ENCODE data around the gene NDUFC2. TPM values are rescaled to one million over a fixed set of nuclear protein-coding genes. Genes with fewer than 3 reads are reported as not detected.

Gene NDUFC2
- total and polyA plus RNA-seq, 2 of the 13 experiments (the other 11 are each of a cell fraction or from before 2014, with no cell fraction given): 256 to 363 TPM

- TF ChIP-seq ATF4 (CRISPR knock-in tag; IDR thresholded peaks at IDR 0.05): no peak
- TF ChIP-seq ETV6 (CRISPR knock-in tag; conservative IDR thresholded peaks at IDR 0.05): no peak
- no peak for TF ChIP-seq ZBTB1 (CRISPR knock-in tag; IDR thresholded peaks at IDR 0.05; ENCODE audit: borderline replicate concordance)
- TF ChIP-seq TRIM24 (CRISPR knock-in tag; IDR thresholded peaks at IDR 0.05): no peak
- TF ChIP-seq HDAC6 (IDR thresholded peaks at IDR 0.05; ENCODE audit: low read depth, low read length): no peak
- TF ChIP-seq KLF9 (CRISPR knock-in tag; IDR thresholded peaks at IDR 0.05; ENCODE audit: low read depth): no peak
- TF ChIP-seq MED1 (CRISPR knock-in tag; IDR thresholded peaks at IDR 0.05): no peak
- TF ChIP-seq FIP1L1 (IDR thresholded peaks at IDR 0.05; ENCODE audit: borderline replicate concordance, insufficient read depth, low read depth, low read length): no peak
- TF ChIP-seq GATAD2A (CRISPR knock-in tag; IDR thresholded peaks at IDR 0.05): peak; percentile 43; the same call in 1 of the 2 replicates
- 0 out of 2 replicates have a peak, but pooled peaks have one; percentile 56 for TF ChIP-seq ZNF205 (CRISPR knock-in tag; IDR thresholded peaks at IDR 0.05)
Observed at GRCh38 chr11:78044706-78045105, 35.0 kb downstream of the NDUFC2 start (continued).

GRCh38 chr11:78041843-78042440 lies 37.7 kb downstream of the NDUFC2 start:
- Histone ChIP-seq H3K4me2 (ENCODE audit: low read depth, low read length) (no peak overlapping the region), H3K79me2 (ENCODE audit: insufficient read depth, low read length) (no peaks in the 10 kb centered on the region), H3K27me3 (ENCODE audit: control insufficient read depth in 1 of 2, insufficient read depth in 2 of 2, low read length in 2 of 2) (no peaks in the 10 kb centered on the region), H3K9me3 (ENCODE audit: low read length) (no peaks in the 10 kb centered on the region), H3K9ac (ENCODE audit: insufficient read depth, low read depth, low read length) (no peak overlapping the region), H3K27ac (ENCODE audit: extremely low read length, insufficient read depth, low read length) (no peak overlapping the region), H2AFZ (ENCODE audit: low read length) (no peak overlapping the region), H3K4me1 (ENCODE audit: insufficient read depth, low read length) (peaks cover 80% of the 10 kb centered on the region), H4K20me1 (ENCODE audit: insufficient read depth, low read length) (no peaks in the 10 kb centered on the region), H3K4me3 (replicated peaks in 1 of 3; ENCODE audit: insufficient read depth in 1 of 3, low read depth in 2 of 3, low read length in 3 of 3) (no peak overlapping the region), H3K36me3 (replicated peaks in 1 of 2; ENCODE audit: control insufficient read depth in 1 of 2, insufficient read depth in 2 of 2, low read length in 2 of 2) (no peaks in the 10 kb centered on the region)
- DNase-seq (ENCODE audit: low spot score) (no peak), ATAC-seq (no peak), FAIRE-seq (no peak)
- ChIA-PET CTCF (ENCODE audit: low intra/inter-chr PET ratio, low total read pairs) (no interaction called here), POLR2A (interaction anchor here (1.0 to 3.1 kb wide), 2 partner anchors 8 to 47 kb away, joined by 3 to 25 read pairs; partner anchors contain the start of gene INTS4)
- intact Hi-C loops (cut with micrococcal nuclease; ENCODE audit: unreplicated experiment) (no loop called here), in situ Hi-C loops (cut with HindIII; ENCODE audit: extremely low pct_ligation_motif_present, low pct_unique_long_range_greater_than_20kb) (no loop called here)
- BruUV-seq (replicated peaks): no TSS peak
- WGBS (ENCODE audit: low lambda C conversion rate): 92% methylated on average over 12 of the region's 14 CpGs
- no peak for TF ChIP-seq ZNF451 (CRISPR knock-in tag; IDR thresholded peaks at IDR 0.05)
- no peak for TF ChIP-seq ETV5 (CRISPR knock-in tag; IDR thresholded peaks at IDR 0.05; ENCODE audit: borderline replicate concordance)
- TF ChIP-seq SMARCC2 (IDR thresholded peaks at IDR 0.05): no peak
- TF ChIP-seq PCBP2 (optimal IDR thresholded peaks at IDR 0.05; ENCODE audit: low read depth, low read length, poor library complexity, severe bottlenecking): no peak
- TF ChIP-seq RCOR2 (CRISPR knock-in tag; IDR thresholded peaks at IDR 0.05): no peak
- no peak for TF ChIP-seq ZNF142 (CRISPR knock-in tag; IDR thresholded peaks at IDR 0.05)
- TF ChIP-seq ZNF597 (CRISPR knock-in tag; IDR thresholded peaks at IDR 0.05): no peak
